ENCODE data around the gene RAP1B.
"Not testable (repeated sequence)": the region's sequence is repeated elsewhere in the genome, so short reads cannot be mapped to it uniquely, and the experiment has no call there.

Gene RAP1B

DNA sequence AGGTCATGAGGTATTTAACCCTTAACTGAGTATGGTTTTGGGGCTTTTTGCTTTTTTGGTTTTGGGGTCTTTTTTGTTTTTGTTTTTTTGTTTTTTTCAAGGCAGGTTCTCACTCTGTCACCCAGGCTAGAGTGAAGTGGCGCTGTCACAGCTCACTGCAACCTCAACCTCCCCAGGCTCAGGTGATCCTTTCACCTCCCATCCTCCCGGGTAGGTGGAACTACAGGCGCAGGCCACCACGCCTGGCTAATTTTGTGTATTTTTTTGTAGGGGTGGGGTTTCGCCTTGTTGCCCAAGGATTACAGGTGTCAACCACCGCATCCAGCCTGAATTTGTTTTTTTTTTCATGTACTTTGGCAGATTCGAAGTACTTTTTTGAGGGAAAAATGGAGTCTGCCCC lies 19.9 kb downstream of the RAP1B start:
- H3K4me3 ChIP-seq (ENCODE audit: low read depth, low read length) = no peak overlapping the region

DNA sequence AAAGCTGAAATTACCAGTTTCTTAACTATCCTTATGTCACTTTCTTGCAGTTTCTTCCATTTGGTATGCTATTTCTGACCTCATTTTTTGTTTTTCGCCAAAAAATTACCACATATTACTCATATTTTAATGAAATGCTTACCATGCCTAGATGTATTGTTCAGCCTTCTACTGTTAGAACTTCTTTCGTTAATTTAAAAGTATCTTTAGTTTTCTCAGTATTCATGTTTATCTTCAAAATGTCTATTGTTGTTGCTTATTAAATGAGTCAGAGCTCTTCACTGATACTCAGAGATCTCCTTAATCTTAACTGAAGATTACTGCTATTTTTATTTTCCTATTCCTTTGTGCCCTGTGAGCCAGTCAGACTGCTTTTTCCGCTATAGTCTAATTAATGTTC lies 20.5 kb downstream of the RAP1B start:
- no peak overlapping the region for H3K4me3 ChIP-seq (ENCODE audit: low read depth, low read length)
- DNase-seq (ENCODE audit: low read depth) = no peak

More for the DNA sequence above, 19.9 kb downstream of the RAP1B start:
- DNase-seq (ENCODE audit: low read depth) = no peak

DNA sequence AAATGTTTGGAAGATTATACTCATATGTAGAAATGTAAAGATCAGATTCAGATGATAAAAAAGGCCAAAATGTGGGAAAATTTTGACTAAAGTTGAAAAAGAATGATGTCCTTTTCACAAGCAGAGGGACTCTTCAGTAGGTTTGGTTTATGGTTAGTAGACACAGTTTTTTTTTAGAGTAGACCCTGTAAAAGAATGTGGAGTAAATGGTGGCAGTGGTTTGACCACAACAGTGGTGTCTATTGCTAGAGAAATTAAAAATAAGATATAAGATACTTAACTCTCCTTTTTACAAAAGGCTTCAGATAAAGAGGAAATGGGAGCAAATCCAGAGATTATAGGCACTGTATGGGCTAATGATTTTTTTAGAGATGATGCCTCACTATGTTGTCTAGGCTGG lies 21.8 kb downstream of the RAP1B start:
- no peak for DNase-seq (ENCODE audit: low read depth)

DNA sequence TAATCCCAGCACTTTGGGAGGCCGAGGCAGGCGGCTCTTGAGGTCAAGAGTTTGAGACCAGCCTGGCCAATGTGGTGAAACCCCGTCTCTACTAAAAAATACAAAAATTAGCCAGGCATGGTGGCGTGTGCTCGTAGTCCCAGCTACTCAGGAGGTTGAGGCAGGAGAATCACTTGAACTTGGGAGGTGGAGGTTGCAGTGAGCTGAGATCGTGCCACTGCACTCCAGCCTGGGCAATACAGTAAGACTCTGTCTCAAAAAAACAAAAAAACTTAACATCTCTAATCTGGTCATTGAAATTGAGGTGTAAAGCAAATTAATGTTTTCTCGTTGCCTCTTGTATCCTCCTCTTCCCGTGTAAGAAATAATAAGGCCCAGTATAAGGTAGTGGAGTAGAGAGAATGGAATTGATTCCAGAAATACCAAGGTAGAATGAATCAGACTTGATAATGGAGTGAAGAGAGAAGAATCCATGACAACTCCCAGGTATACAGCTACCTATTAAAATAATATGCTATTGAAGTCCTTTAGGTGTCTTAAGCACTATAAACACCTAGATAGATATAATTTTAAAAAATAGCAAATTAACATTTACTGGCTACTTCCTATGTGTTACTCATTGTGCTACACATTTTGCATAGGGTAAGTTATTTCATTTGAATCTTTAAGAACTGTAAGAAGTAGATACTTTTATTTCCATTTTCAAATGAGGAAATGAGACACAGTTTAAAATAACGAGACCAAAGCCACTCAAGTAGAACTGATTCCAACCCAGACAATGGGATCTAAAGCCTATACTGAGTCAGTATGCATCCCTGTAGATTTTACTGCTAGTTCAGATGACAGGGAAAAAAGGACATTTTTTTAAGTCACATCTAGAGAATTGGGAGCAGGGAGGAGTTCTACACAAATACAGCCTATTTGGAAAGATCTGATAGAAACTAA lies 23.2 kb downstream of the RAP1B start:
- no peak for DNase-seq (ENCODE audit: low read depth)

More for the DNA sequence above, 21.8 kb downstream of the RAP1B start:
- H3K4me3 ChIP-seq (ENCODE audit: low read depth, low read length) = no peak overlapping the region

DNA sequence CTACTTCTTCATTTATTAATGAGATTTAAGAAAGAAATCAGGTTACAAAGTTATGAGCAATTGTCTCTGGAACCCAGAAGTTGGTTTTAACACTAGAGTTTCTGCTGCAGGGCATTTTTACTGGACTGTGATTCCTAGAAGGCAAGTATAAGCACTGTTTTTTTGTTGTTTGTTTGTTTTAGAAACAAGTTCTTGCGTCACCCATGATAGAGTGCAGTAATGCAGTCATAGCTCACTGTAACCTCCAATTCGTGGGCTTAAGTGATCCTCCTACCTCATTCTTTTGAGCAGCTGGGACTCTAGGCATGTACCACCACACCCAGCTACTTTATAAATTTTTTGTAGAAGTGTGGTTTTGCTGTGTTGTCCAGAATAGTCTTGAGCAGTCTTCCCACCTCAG lies 25.6 kb downstream of the RAP1B start:
- H3K4me3 ChIP-seq (ENCODE audit: low read depth, low read length) = no peak overlapping the region
- DNase-seq (ENCODE audit: low read depth) = peak; percentile 55

More for the DNA sequence above, 23.2 kb downstream of the RAP1B start:
- H3K4me3 ChIP-seq (ENCODE audit: low read depth, low read length) = no peak overlapping the region

DNA sequence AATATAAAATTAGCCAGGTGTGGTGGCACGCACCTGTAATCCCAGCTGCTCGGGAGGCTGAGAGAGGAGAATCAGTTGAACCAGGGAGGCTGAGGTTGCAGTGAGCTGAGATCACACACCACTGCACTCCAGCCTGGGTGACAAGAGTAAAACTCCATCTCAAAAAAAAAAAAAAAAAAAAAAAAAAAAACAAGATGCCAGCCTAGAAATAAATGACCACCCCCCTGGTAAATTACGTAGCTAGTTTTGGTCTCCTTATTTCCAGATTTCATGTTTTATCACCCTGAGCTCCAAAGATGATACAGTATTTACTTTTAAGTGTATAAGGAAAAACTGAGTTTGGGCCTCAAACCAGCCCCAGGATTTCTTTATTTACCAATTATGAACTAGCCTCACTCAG lies 26.7 kb downstream of the RAP1B start:
- DNase-seq (ENCODE audit: low read depth); H3K4me3 ChIP-seq (ENCODE audit: low read depth, low read length): not testable (repeated sequence)

DNA sequence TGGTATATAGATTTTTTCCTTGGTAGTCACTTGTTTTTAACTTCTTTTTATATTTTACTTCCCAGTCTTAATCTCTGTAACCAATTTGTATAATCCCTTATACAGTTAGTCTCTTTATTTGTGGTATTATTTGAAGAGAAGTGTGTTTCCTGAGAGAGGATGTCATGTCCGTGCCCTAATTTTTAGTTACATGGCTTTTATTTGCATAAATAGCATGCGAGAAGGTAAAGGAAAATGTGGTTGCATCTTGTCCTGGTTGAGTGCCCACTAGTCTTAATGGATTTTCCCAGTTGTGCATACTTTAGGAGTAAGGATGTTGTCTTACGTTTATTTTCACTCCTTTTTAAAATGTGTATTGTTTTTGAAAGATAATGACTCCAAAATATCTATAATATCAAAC lies 27.5 kb downstream of the RAP1B start:
- no peak for DNase-seq (ENCODE audit: low read depth)
- no peak overlapping the region for H3K4me3 ChIP-seq (ENCODE audit: low read depth, low read length)

DNA sequence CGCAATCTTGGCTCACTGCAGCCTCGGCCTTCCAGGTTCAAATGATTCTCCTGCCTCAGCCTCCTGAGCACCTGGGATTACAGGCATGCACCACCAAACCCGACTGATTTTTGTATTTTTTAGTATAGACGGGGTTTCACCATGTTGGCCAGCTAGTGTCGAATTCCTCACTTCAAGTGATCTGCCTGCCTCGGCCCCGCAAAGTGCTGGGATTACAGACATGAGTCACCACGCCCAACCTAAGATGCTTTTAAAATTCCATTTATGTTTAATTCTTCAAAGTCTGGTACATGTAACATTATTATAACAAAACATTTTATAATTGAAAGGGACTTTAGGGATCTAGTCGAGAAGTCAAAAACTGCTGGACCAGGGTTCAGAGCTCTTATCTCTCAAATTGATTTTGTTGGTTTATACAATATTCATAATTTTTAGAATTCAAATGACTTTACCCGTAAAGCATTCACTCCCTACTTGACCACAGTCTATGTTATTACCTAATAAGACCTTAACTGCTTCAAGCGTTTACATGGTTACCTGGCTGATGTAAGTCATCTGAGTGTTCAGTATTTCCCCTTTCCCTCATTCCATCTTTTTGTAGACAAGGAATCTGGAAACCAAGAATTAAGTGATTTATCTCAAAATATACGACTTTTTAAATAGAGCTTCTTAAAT lies 28.2 kb downstream of the RAP1B start:
- no peak for DNase-seq (ENCODE audit: low read depth)

DNA sequence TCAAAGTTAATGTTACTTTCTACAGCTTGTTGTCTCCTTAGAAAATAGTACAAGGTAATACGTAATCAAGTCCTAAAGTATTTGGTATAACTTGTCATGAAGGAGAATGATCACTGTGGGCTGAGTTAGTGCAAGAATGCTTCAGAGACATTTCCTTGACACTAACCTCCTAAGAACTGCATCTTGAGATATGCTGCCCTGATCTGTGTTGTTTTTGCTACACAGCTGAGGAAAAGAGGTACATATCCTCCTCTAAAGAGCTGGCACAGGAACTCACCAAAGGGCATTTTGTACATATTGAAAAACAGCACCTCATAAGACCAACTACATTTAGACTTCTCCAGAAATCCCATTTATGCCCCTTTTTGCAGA lies 28.7 kb downstream of the RAP1B start:
- no peak for DNase-seq (ENCODE audit: low read depth)
- no peak overlapping the region for H3K4me3 ChIP-seq (ENCODE audit: low read depth, low read length)

More for the DNA sequence above, 28.2 kb downstream of the RAP1B start:
- no peak overlapping the region for H3K4me3 ChIP-seq (ENCODE audit: low read depth, low read length)

DNA sequence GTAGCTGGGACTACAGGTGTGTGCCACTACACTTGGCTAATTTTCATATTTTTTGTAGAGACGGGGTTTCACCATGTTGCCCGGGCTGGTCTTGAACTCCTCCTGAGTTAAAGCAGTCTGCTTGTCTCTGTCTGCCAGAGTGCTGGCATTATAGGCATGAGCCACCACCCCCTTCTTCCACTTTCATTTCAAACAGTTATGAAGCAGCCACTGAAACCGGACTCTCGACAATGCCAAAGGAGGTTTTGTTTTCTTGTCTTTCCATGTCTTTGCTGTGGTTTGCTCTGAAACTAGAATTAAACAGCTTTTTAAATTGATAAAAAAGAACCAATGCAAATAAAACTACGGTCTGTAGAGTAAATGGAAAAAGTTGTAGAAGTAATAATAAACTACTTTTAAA lies 30.4 kb downstream of the RAP1B start:
- H3K4me3 ChIP-seq (ENCODE audit: low read depth, low read length) = no peak overlapping the region
- no peak for DNase-seq (ENCODE audit: low read depth)

DNA sequence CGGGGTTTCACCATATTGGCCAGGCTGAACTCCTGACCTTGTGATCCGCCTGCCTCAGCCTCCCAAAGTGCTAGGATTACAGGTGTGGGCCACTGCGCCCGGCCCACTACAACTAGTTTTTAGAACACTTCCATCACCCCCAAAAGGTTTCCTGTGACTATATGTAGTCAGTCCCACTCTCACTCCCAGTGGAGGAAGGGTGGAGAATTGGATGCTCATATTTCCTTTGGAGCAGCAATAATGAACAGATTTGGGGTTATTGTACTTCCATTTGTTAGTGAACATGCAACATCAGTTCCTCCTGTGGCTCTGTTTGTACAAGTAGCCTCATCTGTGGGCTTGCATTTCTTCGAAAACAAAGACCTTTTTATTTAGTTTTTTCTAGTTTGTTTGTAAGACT lies 35.8 kb downstream of the RAP1B start:
- no peak for DNase-seq (ENCODE audit: low read depth)
- H3K4me3 ChIP-seq (ENCODE audit: low read depth, low read length) = no peak overlapping the region

DNA sequence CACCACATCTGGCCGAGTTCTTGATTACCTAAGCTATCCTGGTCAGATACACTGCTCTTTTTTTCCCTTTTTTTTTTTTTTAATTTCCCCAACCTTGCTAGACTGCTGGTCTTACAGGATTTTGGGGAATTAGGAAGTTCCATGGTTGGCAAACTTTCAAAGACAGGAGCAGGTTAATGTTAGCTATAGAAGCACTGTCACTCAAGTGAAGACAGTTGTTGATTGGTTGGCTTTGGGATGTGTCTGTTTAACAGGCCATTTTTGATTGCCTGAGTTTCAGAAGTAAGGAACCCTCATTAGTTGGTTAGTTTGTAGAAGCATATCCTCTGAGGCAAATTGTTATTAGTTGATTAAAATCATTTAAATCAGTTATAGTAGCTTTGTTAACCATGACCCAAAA lies 36.8 kb downstream of the RAP1B start:
- no peak for DNase-seq (ENCODE audit: low read depth)
- no peak overlapping the region for H3K4me3 ChIP-seq (ENCODE audit: low read depth, low read length)

DNA sequence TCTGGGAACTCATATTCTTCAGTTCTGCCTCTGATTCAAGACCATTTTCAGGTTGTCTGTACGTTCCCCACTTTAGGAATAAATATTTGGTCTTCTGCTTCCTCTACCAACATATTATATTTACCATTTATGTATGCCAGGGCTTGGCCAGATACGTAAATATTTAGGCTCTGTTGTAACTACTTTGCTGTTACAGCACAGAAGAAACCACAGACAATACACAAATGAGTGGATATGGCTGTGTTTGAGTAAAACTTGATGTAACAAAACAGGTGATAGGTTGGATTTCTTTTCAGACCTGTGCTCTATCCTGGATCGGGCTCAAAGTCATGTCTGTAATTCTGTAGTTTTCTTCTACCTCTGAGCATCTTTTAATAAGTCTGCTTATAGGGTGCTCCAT lies 37.5 kb downstream of the RAP1B start:
- DNase-seq (ENCODE audit: low read depth) = no peak
- no peak overlapping the region for H3K4me3 ChIP-seq (ENCODE audit: low read depth, low read length)

DNA sequence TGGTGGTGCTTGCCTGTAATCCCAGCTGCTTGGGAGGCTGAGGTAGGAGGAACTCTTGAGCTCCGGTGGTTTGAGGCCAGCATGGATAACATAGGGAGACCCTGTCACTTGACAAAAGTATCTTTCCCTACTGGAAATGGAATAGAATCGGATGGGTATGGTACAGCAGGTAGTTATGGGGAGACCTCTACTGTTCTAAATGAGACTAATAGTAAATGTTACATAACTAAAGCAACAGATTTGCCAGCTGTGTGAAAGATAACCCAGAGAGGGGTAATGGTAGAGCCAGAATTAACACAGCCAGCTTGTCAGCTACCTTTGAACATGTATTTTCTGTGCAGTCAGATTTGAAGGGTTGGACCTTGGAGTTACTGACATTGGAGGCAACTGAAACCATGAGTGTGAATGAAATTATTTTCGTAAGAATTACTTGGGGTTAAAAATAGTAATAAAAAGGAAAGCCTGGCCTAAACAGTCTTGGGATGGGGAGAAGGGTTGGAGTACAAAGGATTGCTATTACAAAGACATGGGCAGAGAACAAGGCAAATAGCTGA lies 54.4 kb downstream of the RAP1B start:
- no peak for DNase-seq (ENCODE audit: low read depth)
- H3K4me3 ChIP-seq (ENCODE audit: low read depth, low read length) = no peak overlapping the region

DNA sequence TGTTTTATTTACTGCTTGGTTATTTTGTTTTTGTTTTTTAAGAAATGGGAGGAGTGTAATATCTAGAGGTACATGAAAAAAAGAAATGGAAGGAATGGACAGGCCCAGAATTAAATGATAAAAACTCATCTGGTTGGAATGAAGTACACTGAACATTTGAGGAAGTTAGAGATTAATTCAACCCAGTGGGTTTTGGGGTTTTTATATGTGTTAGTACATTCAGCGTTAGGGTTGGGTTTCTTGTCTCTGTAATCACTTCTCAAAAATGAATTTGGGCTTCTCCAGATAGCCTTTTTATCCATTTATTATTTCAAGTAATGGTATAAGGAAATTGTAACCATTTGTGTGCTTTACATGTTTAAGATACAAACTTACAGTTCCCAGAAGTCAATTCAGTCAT lies 56.6 kb downstream of the RAP1B start:
- no peak for DNase-seq (ENCODE audit: low read depth)
- H3K4me3 ChIP-seq (ENCODE audit: low read depth, low read length) = no peak overlapping the region

DNA sequence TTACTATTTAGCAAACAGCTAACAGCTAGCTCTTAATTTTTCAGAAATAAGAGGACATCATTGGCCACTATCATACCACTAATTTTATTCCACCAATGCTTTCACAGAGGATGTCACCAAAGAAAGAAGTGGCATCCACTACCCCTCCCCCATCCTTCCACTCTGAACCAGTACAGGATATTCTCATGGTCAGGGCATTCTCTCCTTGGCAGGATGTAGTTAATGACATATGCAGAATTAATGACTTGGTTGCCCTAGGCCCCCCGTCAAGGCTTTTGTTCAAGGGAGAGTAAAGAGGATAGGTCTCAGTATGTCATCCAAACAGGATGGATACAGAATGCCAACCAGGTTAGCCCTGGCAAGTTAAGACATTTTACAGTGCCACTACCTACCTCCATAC lies 57.2 kb downstream of the RAP1B start:
- no peak for DNase-seq (ENCODE audit: low read depth)
- H3K4me3 ChIP-seq (ENCODE audit: low read depth, low read length) = no peak overlapping the region

DNA sequence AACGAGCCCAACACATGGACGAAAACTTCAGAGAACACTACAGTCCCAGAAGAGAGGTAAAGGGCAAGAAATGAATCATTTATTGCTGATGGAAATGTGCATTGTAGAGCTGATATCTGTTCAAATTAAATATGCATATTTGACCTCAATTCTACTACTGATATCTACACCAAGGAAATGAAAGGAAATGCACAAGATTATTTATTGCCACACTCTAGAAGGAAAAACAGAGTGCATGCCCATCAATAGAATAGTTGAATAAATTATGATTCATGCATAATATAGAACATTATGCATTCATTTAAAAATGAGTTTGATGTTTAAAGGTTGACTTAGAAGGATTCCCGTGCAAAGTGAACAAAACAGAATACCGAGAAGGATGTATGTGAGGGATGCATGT lies 60.5 kb downstream of the RAP1B start:
- no peak overlapping the region for H3K4me3 ChIP-seq (ENCODE audit: low read depth, low read length)
- DNase-seq (ENCODE audit: low read depth) = no peak

DNA sequence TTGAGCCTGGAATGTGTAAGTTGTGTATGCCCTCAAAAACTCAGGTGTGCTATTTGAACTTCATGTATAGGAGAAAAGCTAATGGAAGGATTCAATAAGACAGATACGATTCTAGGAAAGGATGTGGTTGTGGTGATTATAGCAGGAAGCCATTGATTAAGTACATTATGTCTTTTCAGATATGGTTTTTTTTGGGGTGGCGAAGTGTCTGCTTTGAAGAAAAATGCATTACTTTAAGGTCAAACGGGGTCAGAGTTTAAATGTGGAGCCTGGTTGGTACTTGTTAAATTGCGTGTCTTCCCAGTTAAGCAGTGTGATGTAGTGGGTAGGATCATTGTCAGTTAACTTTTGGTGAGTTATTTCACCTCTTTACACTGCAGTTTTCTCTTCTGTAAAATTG lies 63.1 kb downstream of the RAP1B start:
- no peak overlapping the region for H3K4me3 ChIP-seq (ENCODE audit: low read depth, low read length)
- DNase-seq (ENCODE audit: low read depth) = no peak

DNA sequence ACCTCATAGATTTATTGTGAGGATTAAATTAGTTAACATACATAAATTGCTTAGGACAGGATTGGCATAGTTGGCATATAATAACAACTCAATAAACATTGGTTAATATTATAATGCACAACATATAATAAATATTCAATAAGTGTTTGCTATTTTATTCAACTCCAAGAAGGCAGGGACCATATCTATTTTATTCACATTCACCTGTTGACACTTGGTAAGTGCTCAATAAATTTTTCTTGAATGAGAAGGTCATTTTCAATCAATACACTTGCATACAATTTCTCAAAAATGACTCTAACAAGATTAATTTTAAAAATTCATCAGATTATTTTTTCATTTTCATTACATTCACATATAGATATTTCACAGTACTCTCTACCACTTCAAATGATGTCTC lies 63.7 kb downstream of the RAP1B start:
- no peak overlapping the region for H3K4me3 ChIP-seq (ENCODE audit: low read depth, low read length)
- DNase-seq (ENCODE audit: low read depth) = no peak

DNA sequence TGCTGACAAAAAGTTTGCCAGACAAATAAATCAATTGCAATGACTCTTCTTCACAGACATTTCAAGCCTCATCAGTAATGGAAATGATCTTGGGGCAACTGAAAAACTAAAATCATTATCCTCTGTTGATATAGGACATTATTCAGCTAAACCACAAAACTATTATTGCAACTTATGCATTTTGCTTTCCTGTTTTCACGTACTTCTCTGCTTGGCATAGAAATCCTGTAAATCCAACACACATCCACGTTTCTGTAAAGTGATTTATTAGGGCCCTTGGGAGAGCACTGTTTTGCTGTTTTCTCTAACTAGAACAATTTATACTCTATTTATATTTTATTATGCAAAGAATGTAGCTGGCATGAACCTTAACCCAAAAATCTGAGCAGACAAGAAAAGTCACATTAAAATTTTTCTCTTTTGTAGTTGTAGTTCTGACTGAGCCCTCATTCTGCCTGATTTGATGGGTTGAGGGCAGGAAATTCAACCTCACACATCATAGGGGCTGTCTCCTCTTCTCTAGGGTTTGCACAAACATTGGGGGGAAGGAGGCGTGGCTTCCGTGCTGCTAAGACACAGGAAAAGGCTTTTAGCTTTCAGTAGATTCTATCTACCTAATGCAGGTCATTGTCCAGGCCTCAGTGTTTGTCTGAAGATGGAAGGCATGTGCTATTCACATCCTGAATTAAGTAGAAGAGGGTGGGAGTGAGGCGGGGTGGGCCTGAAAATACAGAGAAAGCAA lies 64.6 kb downstream of the RAP1B start:
- DNase-seq (ENCODE audit: low read depth) = no peak
- H3K4me3 ChIP-seq (ENCODE audit: low read depth, low read length) = no peak overlapping the region

Measured in skeletal muscle cell (primary cell).